ENCODE results near the gene NPC2.

- TF ChIP-seq CTCF (IDR thresholded peaks at IDR 0.05 in 2 of 3, conservative IDR thresholded peaks at IDR 0.05 in 1 of 3; ENCODE audit: insufficient read depth in 2 of 3, low read depth in 1 of 3, low read length in 3 of 3), result peak; percentile 57 to 64 (median 63)
- no peak for TF ChIP-seq FOXP1 (CRISPR knock-in tag; IDR thresholded peaks at IDR 0.05)
- TF ChIP-seq ZBTB1 (CRISPR knock-in tag; IDR thresholded peaks at IDR 0.05; ENCODE audit: borderline replicate concordance, low read depth), result no peak
- TF ChIP-seq ZNF518B (CRISPR knock-in tag; IDR thresholded peaks at IDR 0.05), result no peak
- TF ChIP-seq NCOA2 (IDR thresholded peaks at IDR 0.05; ENCODE audit: partially characterized antibody in 2 of 2), result no peak
- TF ChIP-seq NFRKB (IDR thresholded peaks at IDR 0.05; ENCODE audit: low read depth), result no peak
- no peak for TF ChIP-seq ZNF408 (CRISPR knock-in tag; IDR thresholded peaks at IDR 0.05; ENCODE audit: low read depth)
- no peak for TF ChIP-seq TCF7 (IDR thresholded peaks at IDR 0.05; ENCODE audit: borderline replicate concordance)
- TF ChIP-seq, protein P1, sequence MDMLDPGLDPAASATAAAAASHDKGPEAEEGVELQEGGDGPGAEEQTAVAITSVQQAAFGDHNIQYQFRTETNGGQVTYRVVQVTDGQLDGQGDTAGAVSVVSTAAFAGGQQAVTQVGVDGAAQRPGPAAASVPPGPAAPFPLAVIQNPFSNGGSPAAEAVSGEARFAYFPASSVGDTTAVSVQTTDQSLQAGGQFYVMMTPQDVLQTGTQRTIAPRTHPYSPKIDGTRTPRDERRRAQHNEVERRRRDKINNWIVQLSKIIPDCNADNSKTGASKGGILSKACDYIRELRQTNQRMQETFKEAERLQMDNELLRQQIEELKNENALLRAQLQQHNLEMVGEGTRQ (CRISPR knock-in tag; IDR thresholded peaks at IDR 0.05), result no peak
- peak in 1 of 2 experiments; percentile 45; a peak in 2 of 4 replicates for TF ChIP-seq RAD21 (CRISPR knock-in tag; conservative IDR thresholded peaks at IDR 0.05 in 1 of 2, IDR thresholded peaks at IDR 0.05 in 1 of 2)
Measured at GRCh38 chr14:74459289-74459946, 33.7 kb downstream of the NPC2 start.

Measured in K562 (cell line).